Transverse colon (tissue), 4 donors: Measurements from ENCODE around the gene C1orf52. TPM values are rescaled to one million over a fixed set of nuclear protein-coding genes. Genes with fewer than 3 reads are reported as not detected.

Experiments
- DNase-seq: peaks from one replicate; pipeline ENCODE4 v3.0.0-alpha.2; 2019
- H3K27ac ChIP-seq, 4 donors: fragments of 200-600 bp; sonication (generic); 2 replicates each; pipeline ENCODE4 v1.5.1; 2016 to 2018; ENCODE audit warnings: inconsistent platforms in 4 of 4
- H3K27me3 ChIP-seq: fragments of 200-600 bp; sonication (generic); 2 replicates; pipeline ENCODE4 v1.5.1; 2017; ENCODE audit warnings: inconsistent platforms
- H3K36me3 ChIP-seq, 4 donors: fragments of 200-600 bp; sonication (generic); 2 replicates each; pipeline ENCODE4 v1.5.1; 2017 to 2019; ENCODE audit warnings: inconsistent platforms in 4 of 4
- H3K4me1 ChIP-seq, 4 donors: fragments of 200-600 bp; sonication (generic); 2 replicates each; pipeline ENCODE4 v1.5.1; 2017 to 2020; ENCODE audit warnings: inconsistent platforms in 4 of 4
- H3K4me3 ChIP-seq, 4 donors: fragments of 200-600 bp; sonication (generic); 1 replicate in 1 of 4; 2 replicates in 3 of 4; pipeline versions ENCODE4 v1.5.1 to v1.6.1; 2017 to 2019; ENCODE audit warnings: inconsistent platforms in 4 of 4
- H3K9me3 ChIP-seq, 2 donors: fragments of 200-600 bp; sonication (generic); 2 replicates each; pipeline ENCODE4 v1.5.1; 2017 to 2019; ENCODE audit warnings: inconsistent platforms in 2 of 2
- CTCF ChIP-seq, 5 experiments: fragments of 200-600 bp in 3 of 5; fragments of 450-650 bp in 2 of 5; sonication (generic) in 3 of 5; IDR thresholded peaks; 1 replicate in 2 of 5; 2 replicates in 3 of 5; pipeline ENCODE4 v1.5.1; 2016 to 2017; ENCODE audit warnings: antibody characterized with exemption in 5 of 5, inconsistent platforms in 3 of 5, mild to moderate bottlenecking in 2 of 5, moderate library complexity in 1 of 5
- EP300 ChIP-seq: sonication (generic); formaldehyde crosslinking; IDR thresholded peaks from one replicate; pipeline ENCODE4 v1.6.1; 2017; ENCODE audit warnings: antibody characterized with exemption, low read depth
- POLR2A ChIP-seq: fragments of 450-650 bp; IDR thresholded peaks from one replicate; pipeline ENCODE4 v1.6.1; 2016; ENCODE audit warnings: antibody characterized with exemption, mild to moderate bottlenecking, moderate library complexity
- POLR2AphosphoS5 ChIP-seq, 3 donors: sonication (generic); formaldehyde crosslinking; IDR thresholded peaks; one replicate each; pipeline ENCODE4 v1.6.1; 2016; ENCODE audit warnings: antibody characterized with exemption in 3 of 3
- WGBS, 2 donors: methylation state at CpG; one replicate each; pipeline ENCODE4 v1.1.5; 2018; ENCODE audit warnings: low coverage in 1 of 2; 5-methylcytosine and 5-hydroxymethylcytosine counted together
- in situ Hi-C, 4 donors: fragments of 200-750 bp; cut with MboI; loops; one replicate each; pipeline versions ENCODE4 v1.15.0 to v1.15.1; 2017; ENCODE audit warnings: low sequenced_read_pairs in 3 of 4, low pct_ligation_motif_present in 1 of 4, low pct_unique_long_range_greater_than_20kb in 1 of 4
- intact Hi-C: fragments of 100-400 bp; cut with DNase I; formaldehyde crosslinking; loops from one replicate; pipeline ENCODE4 v1.15.1; 2023; ENCODE audit warnings: low total_unique reads
- total RNA-seq, 4 donors: library from RNA; depleted of rRNA; stranded (reverse); fragments of >200 nt; gene quantifications; one replicate each; pipeline ENCODE4 v1.1.0, GENCODE V29; 2016

Gene C1orf52
- total RNA-seq, 4 donors from 2014 or later: 7.4 to 42.6 (median 14.9) TPM

DNA sequence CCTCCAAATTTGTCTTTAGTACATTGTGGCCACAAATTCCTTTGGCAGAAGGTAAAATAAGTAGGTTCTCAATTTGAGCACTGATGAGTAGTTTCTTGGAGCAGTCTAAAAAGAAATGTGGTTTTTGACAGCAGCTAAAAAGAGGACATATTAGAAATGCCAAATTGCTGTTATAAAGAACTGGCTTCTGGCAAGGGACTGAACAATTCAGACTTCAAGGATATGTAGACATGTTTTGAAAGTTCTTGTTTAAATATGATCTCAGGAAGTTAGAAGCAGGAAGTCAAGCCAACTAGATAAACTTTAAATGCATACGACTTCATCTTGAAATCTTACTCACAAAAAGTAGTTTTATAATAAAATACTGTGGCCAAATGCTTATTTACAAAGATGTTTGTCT lies 18.8 kb downstream of the C1orf52 start:
- no peaks in the 10 kb centered on the region for H3K27me3 ChIP-seq
- in situ Hi-C loops (loop anchor here (5.0 to 25.0 kb wide), 4 partner anchors 136 to 296 kb away; no protein-coding TSS in a partner anchor), intact Hi-C loops (no loop called here)
- no peaks in the 10 kb centered on the region for H3K9me3 ChIP-seq
- H3K27ac ChIP-seq: peak overlapping the region in 3 of 4 donors; percentile 37 to 67 (median 50)
- WGBS, 2 donors: 0 to 3% methylated on average over 1 of the region's 1 CpG
- TF ChIP-seq POLR2A (no peak), EP300 (no peak), CTCF (IDR thresholded peaks at IDR 0.05) (no peak), POLR2AphosphoS5 (IDR thresholded peaks at IDR 0.05) (no peak)
- H3K36me3 ChIP-seq: no peaks in the 10 kb centered on the region
- DNase-seq: no peak
- no peak overlapping the region for H3K4me3 ChIP-seq
- H3K4me1 ChIP-seq: peaks cover 0 to 25% (median 4%) of the 10 kb centered on the region in 4 donors

DNA sequence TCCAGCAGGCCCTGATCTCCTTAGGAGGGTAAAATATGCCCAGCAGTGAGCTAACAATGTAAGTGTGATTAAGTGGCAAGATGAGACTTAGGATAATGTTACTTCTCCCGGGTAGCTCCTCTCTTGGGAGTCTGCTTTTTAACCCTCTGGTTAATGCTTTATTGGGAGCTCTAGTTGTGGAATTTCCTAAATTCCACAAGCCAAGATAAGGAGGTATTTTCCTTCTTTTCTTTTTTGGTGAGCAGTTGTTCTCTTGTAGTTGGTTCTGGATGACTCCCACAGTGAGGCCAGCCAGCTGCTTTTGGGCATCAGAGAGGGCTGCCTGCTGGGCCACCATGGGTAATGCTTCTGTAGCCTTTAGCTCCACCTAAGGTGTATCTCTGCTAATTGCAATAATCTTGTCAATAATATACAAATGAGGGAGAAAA lies 19.3 kb downstream of the C1orf52 start:
- no peak overlapping the region for H3K4me3 ChIP-seq
- H3K9me3 ChIP-seq: no peaks in the 10 kb centered on the region
- H3K36me3 ChIP-seq: no peaks in the 10 kb centered on the region
- TF ChIP-seq EP300: no peak
- no peak for TF ChIP-seq POLR2AphosphoS5 (IDR thresholded peaks at IDR 0.05)
- no peak for TF ChIP-seq POLR2A
- TF ChIP-seq CTCF (IDR thresholded peaks at IDR 0.05): no peak
- in situ Hi-C loops (loop anchor here (5.0 to 25.0 kb wide), 4 partner anchors 135 to 295 kb away; no protein-coding TSS in a partner anchor), intact Hi-C loops (no loop called here)
- WGBS, 2 donors: 79% methylated on average over 1 of the region's 1 CpG; no CpG with 5 or more reads in 1 of the 2 donors
- no peak for DNase-seq
- H3K4me1 ChIP-seq: peaks cover 0 to 25% (median 4%) of the 10 kb centered on the region in 4 donors
- peak overlapping the region in 3 of 4 donors; percentile 37 to 67 (median 50) for H3K27ac ChIP-seq
- H3K27me3 ChIP-seq: no peaks in the 10 kb centered on the region

- no peak overlapping the region for H3K4me3 ChIP-seq
- H3K27me3 ChIP-seq: no peaks in the 10 kb centered on the region
- in situ Hi-C loops (loop anchor here in 2 of 4 donors (10.0 to 25.0 kb wide), 2 partner anchors 113 to 275 kb away; no protein-coding TSS in a partner anchor), intact Hi-C loops (no loop called here)
- no peak for DNase-seq
- H3K36me3 ChIP-seq: no peaks in the 10 kb centered on the region
- no peak for TF ChIP-seq CTCF (IDR thresholded peaks at IDR 0.05)
- TF ChIP-seq EP300: no peak
- TF ChIP-seq POLR2AphosphoS5 (IDR thresholded peaks at IDR 0.05): no peak
- TF ChIP-seq POLR2A: no peak
- no peak overlapping the region for H3K27ac ChIP-seq
- no peaks in the 10 kb centered on the region for H3K9me3 ChIP-seq
- WGBS, 2 donors: 67 to 87% methylated on average over 1 of the region's 1 CpG
- peaks cover 0 to 8% (median 0%) of the 10 kb centered on the region in 4 donors for H3K4me1 ChIP-seq
These were observed 21.8 kb downstream of the C1orf52 start for GRCh38 chr1:85237613-85238012.

DNA sequence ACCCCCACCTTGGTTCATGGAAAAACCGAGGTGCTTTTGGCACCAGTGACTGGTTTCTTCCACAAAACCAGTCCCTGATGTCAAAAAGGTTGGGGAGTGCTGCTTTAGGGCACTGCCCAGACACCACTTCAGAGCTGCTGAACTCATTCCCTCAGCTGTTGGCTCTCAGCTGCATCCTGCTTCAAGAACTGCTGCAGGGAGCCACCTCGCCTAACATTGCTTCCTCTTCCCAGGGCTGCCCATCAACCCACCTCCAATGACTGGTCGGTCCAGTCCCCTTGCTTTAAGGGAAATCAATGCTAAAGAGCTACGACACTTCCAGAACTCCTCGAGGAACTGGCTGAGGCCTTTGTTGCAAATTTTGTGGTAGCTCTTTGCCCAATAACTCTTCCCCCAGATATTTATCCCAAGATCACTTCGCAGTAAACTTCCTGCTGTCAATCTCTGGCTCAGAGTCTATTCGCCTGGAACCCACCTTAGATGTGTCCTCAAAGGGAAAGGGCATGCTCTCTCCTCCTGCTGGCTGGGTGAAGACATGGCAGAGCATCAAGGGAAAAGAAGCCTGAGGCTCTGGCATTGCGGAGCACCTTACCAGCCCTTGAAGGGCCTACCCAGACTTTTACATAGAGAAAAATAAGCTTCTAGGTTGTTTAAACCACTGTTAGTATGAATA lies 29.0 kb downstream of the C1orf52 start:
- peak overlapping the region in 1 of 4 donors; percentile 14 for H3K27ac ChIP-seq
- H3K27me3 ChIP-seq: no peaks in the 10 kb centered on the region
- H3K4me1 ChIP-seq: peaks cover 0 to 10% (median 5%) of the 10 kb centered on the region in 4 donors
- in situ Hi-C loops (loop anchor here in 2 of 4 donors (10.0 to 25.0 kb wide), 2 partner anchors 106 to 268 kb away; no protein-coding TSS in a partner anchor), intact Hi-C loops (no loop called here)
- no peak for DNase-seq
- no peak overlapping the region for H3K4me3 ChIP-seq
- no peaks in the 10 kb centered on the region for H3K9me3 ChIP-seq
- 67 to 77% methylated on average over 3 to 8 of the region's 8 CpGs for WGBS, 2 donors
- no peaks in the 10 kb centered on the region for H3K36me3 ChIP-seq
- TF ChIP-seq POLR2A (no peak), EP300 (no peak), POLR2AphosphoS5 (IDR thresholded peaks at IDR 0.05) (no peak), CTCF (IDR thresholded peaks at IDR 0.05) (peak in 4 of 5 experiments; percentile 12 to 24 (median 14))
